DND-41 (cell line): ENCODE results near the gene PLIN3.

Source experiments
- CTCF ChIP-seq: IDR thresholded peaks from 2 replicates; pipeline ENCODE4 v1.5.1; 2012; ENCODE audit warnings: borderline replicate concordance, low read length, moderate library complexity, mild to moderate bottlenecking; ENCODE audit not compliant: poor library complexity, severe bottlenecking; ENCODE audit errors: extremely low read depth
- EZH2 ChIP-seq: IDR thresholded peaks from 3 replicates; pipeline ENCODE4 v1.6.1; 2012; ENCODE audit warnings: borderline replicate concordance, low read depth, mild to moderate bottlenecking, moderate library complexity, low read length, inconsistent platforms; ENCODE audit not compliant: severe bottlenecking

- TF ChIP-seq CTCF (no peak), EZH2 (no peak)
Measured at GRCh38 chr19:4870025-4870700, 2.7 kb upstream of the PLIN3 start.
